DND-41 (cell line): ENCODE data around the gene DCUN1D1.

Experiments used
- EZH2 ChIP-seq: IDR thresholded peaks from 3 replicates; pipeline ENCODE4 v1.6.1; 2012; ENCODE audit warnings: borderline replicate concordance, low read depth, mild to moderate bottlenecking, moderate library complexity, low read length, inconsistent platforms; ENCODE audit not compliant: severe bottlenecking
- TF ChIP-seq, protein P1 (sequence below): IDR thresholded peaks from 2 replicates; pipeline ENCODE4 v1.5.1; 2012; ENCODE audit warnings: borderline replicate concordance, low read length, moderate library complexity, mild to moderate bottlenecking; ENCODE audit not compliant: poor library complexity, severe bottlenecking; ENCODE audit errors: extremely low read depth

DNA sequence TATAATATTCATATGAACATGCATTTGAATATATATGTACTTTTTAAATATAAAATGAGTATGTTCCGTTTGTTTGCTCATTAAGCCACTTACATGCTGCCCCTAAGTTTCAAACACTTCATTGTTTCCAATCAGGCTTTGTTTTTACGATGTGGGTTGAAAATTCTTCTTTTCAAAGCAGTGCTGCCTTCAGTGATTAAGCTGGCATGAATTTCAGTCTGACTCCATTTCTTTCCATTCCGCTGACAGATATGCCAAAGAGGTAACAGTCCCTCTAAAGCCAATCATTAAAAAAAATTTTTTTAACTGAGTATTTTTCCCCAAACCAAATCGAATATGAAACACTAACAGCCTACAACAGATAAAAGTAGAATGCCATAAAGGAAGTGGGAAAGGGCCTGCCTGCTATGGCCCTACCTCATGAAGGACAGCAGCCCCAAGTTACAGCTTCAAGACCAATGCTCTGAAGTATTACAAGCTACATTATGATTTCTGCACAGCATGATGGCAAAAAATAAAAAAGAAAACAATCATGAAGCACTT is 40.0 kb downstream of the DCUN1D1 start:
- TF ChIP-seq EZH2, result no peak
- TF ChIP-seq, protein P1, sequence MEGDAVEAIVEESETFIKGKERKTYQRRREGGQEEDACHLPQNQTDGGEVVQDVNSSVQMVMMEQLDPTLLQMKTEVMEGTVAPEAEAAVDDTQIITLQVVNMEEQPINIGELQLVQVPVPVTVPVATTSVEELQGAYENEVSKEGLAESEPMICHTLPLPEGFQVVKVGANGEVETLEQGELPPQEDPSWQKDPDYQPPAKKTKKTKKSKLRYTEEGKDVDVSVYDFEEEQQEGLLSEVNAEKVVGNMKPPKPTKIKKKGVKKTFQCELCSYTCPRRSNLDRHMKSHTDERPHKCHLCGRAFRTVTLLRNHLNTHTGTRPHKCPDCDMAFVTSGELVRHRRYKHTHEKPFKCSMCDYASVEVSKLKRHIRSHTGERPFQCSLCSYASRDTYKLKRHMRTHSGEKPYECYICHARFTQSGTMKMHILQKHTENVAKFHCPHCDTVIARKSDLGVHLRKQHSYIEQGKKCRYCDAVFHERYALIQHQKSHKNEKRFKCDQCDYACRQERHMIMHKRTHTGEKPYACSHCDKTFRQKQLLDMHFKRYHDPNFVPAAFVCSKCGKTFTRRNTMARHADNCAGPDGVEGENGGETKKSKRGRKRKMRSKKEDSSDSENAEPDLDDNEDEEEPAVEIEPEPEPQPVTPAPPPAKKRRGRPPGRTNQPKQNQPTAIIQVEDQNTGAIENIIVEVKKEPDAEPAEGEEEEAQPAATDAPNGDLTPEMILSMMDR, result no peak
